Chondrocyte (in vitro differentiated cells): Measurements from ENCODE around the gene EPHX1. TPM values are rescaled to one million over a fixed set of nuclear protein-coding genes. Genes with fewer than 3 reads are reported as not detected.

Source experiments
- DNase-seq: peaks from one replicate; pipeline ENCODE4 v3.0.0; 2021; ENCODE audit warnings: mixed read lengths, low spot score
- H3K27ac Mint-ChIP-seq: one replicate; pipeline ENCODE4 v1.8.0; 2021; ENCODE audit warnings: mild to moderate bottlenecking, moderate library complexity, mixed read lengths; ENCODE audit not compliant: unreplicated experiment
- H3K27me3 Mint-ChIP-seq: 2 replicates; pipeline ENCODE4 v1.8.0; 2021; ENCODE audit warnings: low read depth, mixed read lengths
- H3K36me3 Mint-ChIP-seq: 2 replicates; pipeline ENCODE4 v1.8.0; 2021; ENCODE audit warnings: low read depth, mixed read lengths
- H3K4me1 Mint-ChIP-seq: 2 replicates; pipeline ENCODE4 v1.8.0; 2021; ENCODE audit warnings: low read depth, mild to moderate bottlenecking, mixed read lengths
- H3K4me3 Mint-ChIP-seq: one replicate; pipeline ENCODE4 v1.8.0; 2021; ENCODE audit warnings: mild to moderate bottlenecking, moderate library complexity, mixed read lengths; ENCODE audit not compliant: unreplicated experiment
- H3K9me3 Mint-ChIP-seq: 2 replicates; pipeline ENCODE4 v1.8.0; 2021; ENCODE audit warnings: low read depth, mixed read lengths
- CTCF ChIP-seq: fragments of 200-600 bp; sonication (generic); IDR thresholded peaks from 2 replicates; pipeline ENCODE4 v1.5.0; 2021; ENCODE audit warnings: antibody characterized with exemption, mild to moderate bottlenecking, moderate library complexity
- total RNA-seq: library from RNA; stranded (reverse); gene quantifications from 3 replicates; pipeline ENCODE4 v1.2.1, GENCODE V29; 2021

The EPHX1 gene
- total RNA-seq, 1 donor from 2014 or later: 69.1 TPM

- Mint-ChIP-seq H3K27me3 (no peaks in the 10 kb centered on the region), H3K27ac (no peak overlapping the region), H3K9me3 (no peaks in the 10 kb centered on the region), H3K4me1 (peaks cover 13% of the 10 kb centered on the region), H3K4me3 (no peak overlapping the region), H3K36me3 (peaks cover 24% of the 10 kb centered on the region)
- TF ChIP-seq CTCF: no peak
- DNase-seq: no peak
These were observed 42.6 kb downstream of the EPHX1 start for GRCh38 chr1:225852413-225853124.

GRCh38 chr1:225853441-225853840 is 43.5 kb downstream of the EPHX1 start:
- H3K27ac Mint-ChIP-seq: no peak overlapping the region
- TF ChIP-seq CTCF: no peak
- peaks cover 24% of the 10 kb centered on the region for H3K36me3 Mint-ChIP-seq
- no peak for DNase-seq
- no peak overlapping the region for H3K4me3 Mint-ChIP-seq
- H3K9me3 Mint-ChIP-seq: no peaks in the 10 kb centered on the region
- no peaks in the 10 kb centered on the region for H3K27me3 Mint-ChIP-seq
- H3K4me1 Mint-ChIP-seq: peaks cover 7% of the 10 kb centered on the region

- Mint-ChIP-seq H3K4me3 (no peak overlapping the region), H3K9me3 (no peaks in the 10 kb centered on the region), H3K27me3 (no peaks in the 10 kb centered on the region), H3K4me1 (no peaks in the 10 kb centered on the region), H3K36me3 (peaks cover 30% of the 10 kb centered on the region), H3K27ac (no peak overlapping the region)
- DNase-seq: no peak
- TF ChIP-seq CTCF: no peak
These were observed 45.8 kb downstream of the EPHX1 start for GRCh38 chr1:225855503-225856300.

GRCh38 chr1:225857256-225857655 is 47.3 kb downstream of the EPHX1 start:
- Mint-ChIP-seq H3K4me1 (no peaks in the 10 kb centered on the region), H3K27me3 (no peaks in the 10 kb centered on the region), H3K4me3 (no peak overlapping the region), H3K27ac (no peak overlapping the region), H3K9me3 (no peaks in the 10 kb centered on the region), H3K36me3 (peaks cover 39% of the 10 kb centered on the region)
- TF ChIP-seq CTCF: no peak
- DNase-seq: no peak

- peaks cover 7% of the 10 kb centered on the region for H3K4me1 Mint-ChIP-seq
- peaks cover 38% of the 10 kb centered on the region for H3K36me3 Mint-ChIP-seq
- DNase-seq: no peak
- H3K4me3 Mint-ChIP-seq: no peak overlapping the region
- TF ChIP-seq CTCF: no peak
- H3K27ac Mint-ChIP-seq: no peak overlapping the region
- H3K9me3 Mint-ChIP-seq: no peaks in the 10 kb centered on the region
- H3K27me3 Mint-ChIP-seq: no peaks in the 10 kb centered on the region
These were observed 49.2 kb downstream of the EPHX1 start for GRCh38 chr1:225859151-225859550.
